Activated CD4-positive, CD25-positive, alpha-beta regulatory T cell treated with anti-CD3 and anti-CD28 coated beads, Interleukin-2, amount 50 U/mL, for 24 hours (primary cell): ENCODE results near the gene PAGE1.
"Not testable (repeated sequence)": the region's sequence is repeated elsewhere in the genome, so short reads cannot be mapped to it uniquely, and the experiment has no call there.

Source experiments
- ATAC-seq, 2 donors: fragments of 150-1000 bp; cut with Tn5 transposase; one replicate each; pipeline ENCODE4 v1.10.0; 2021; ENCODE audit warnings: mild to moderate bottlenecking in 1 of 2, moderate library complexity in 1 of 2

Gene PAGE1

GRCh38 chrX:49695276-49696180, at the start of gene PAGE1:
Gene PAGE1 (minus strand): TSS chrX:49695984. CDS start chrX:49694770, 1,214 bp downstream.
- ATAC-seq, result no peak

- ATAC-seq, result not testable (repeated sequence)
Measured at GRCh38 chrX:49741501-49741900, 45.7 kb upstream of the PAGE1 start.

- no peak for ATAC-seq
Measured at GRCh38 chrX:49727847-49728246, 32.1 kb upstream of the PAGE1 start.

GRCh38 chrX:49726966-49727365, 31.2 kb upstream of the PAGE1 start:
- no peak for ATAC-seq

GRCh38 chrX:49725923-49726904, 30.4 kb upstream of the PAGE1 start:
- no peak for ATAC-seq

GRCh38 chrX:49725401-49725800, 29.6 kb upstream of the PAGE1 start:
- ATAC-seq, result no peak

GRCh38 chrX:49720106-49720505, 24.3 kb upstream of the PAGE1 start:
- not testable (repeated sequence) for ATAC-seq

GRCh38 chrX:49712577-49712976, 16.8 kb upstream of the PAGE1 start:
- no peak for ATAC-seq

- ATAC-seq, result no peak
Measured at GRCh38 chrX:49710744-49711319, 15.0 kb upstream of the PAGE1 start.

- ATAC-seq, result no peak
Measured at GRCh38 chrX:49704691-49705404, 9.1 kb upstream of the PAGE1 start.

- no peak for ATAC-seq
Measured at GRCh38 chrX:49701933-49702332, 6.1 kb upstream of the PAGE1 start.

GRCh38 chrX:49701323-49701722, 5.5 kb upstream of the PAGE1 start:
- no peak for ATAC-seq

GRCh38 chrX:49675075-49675719, 20.6 kb downstream of the PAGE1 start:
- no peak for ATAC-seq

- ATAC-seq, result no peak
Measured at GRCh38 chrX:49673394-49673793, 22.4 kb downstream of the PAGE1 start.

- no peak for ATAC-seq
Measured at GRCh38 chrX:49664824-49665223, 31.0 kb downstream of the PAGE1 start.

- no peak for ATAC-seq
Measured at GRCh38 chrX:49661881-49662280, 33.9 kb downstream of the PAGE1 start.

- ATAC-seq, result no peak
Measured at GRCh38 chrX:49659771-49660170, 36.0 kb downstream of the PAGE1 start.

GRCh38 chrX:49656533-49656932, 39.3 kb downstream of the PAGE1 start:
- no peak for ATAC-seq

GRCh38 chrX:49644991-49645637, 50.7 kb downstream of the PAGE1 start:
- ATAC-seq, result no peak
